Cerebellar cortex (tissue), 1 donor: ENCODE data around the gene CNN2.

Experiments used
- DNase-seq: peaks from one replicate; pipeline ENCODE4 v3.0.0-alpha.2; 2015; ENCODE audit warnings: low spot score

Gene CNN2

DNA sequence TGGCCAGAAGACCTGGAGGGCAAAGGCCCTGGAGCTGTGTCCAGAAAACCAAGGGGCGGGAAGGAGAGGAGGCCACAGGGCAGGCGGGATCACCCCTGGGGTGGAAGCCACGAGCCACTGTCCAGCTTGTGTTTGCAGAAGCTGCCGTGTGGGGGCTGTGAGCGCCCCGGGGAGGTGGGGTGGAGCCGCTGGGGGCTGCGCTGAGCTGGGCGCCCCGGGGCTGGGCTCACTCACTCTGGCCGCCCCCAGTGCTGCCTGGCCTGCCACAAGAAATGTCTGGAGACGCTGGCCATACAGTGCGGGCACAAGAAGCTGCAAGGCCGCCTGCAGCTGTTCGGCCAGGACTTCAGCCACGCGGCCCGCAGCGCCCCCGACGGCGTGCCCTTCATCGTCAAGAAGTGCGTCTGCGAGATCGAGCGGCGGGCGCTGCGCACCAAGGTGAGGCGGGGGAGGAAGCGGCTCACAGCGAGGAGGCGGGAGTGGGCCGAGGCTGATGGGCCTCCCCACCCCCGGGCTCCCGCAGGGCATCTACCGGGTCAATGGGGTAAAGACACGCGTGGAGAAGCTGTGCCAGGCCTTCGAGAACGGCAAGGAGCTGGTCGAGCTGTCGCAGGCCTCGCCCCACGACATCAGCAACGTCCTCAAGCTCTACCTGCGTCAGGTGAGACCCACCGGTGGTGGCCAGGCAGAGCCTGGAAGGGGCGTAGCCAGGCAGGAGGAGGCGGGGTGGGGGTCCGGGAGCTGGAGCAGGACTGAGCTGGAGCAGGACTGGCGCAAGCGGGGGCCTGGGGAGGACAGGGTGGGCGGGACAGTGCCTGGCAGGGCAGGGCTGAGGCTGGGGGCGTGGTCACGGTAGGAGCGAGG, 55.1 kb downstream of the CNN2 start:
- no peak for DNase-seq

DNA sequence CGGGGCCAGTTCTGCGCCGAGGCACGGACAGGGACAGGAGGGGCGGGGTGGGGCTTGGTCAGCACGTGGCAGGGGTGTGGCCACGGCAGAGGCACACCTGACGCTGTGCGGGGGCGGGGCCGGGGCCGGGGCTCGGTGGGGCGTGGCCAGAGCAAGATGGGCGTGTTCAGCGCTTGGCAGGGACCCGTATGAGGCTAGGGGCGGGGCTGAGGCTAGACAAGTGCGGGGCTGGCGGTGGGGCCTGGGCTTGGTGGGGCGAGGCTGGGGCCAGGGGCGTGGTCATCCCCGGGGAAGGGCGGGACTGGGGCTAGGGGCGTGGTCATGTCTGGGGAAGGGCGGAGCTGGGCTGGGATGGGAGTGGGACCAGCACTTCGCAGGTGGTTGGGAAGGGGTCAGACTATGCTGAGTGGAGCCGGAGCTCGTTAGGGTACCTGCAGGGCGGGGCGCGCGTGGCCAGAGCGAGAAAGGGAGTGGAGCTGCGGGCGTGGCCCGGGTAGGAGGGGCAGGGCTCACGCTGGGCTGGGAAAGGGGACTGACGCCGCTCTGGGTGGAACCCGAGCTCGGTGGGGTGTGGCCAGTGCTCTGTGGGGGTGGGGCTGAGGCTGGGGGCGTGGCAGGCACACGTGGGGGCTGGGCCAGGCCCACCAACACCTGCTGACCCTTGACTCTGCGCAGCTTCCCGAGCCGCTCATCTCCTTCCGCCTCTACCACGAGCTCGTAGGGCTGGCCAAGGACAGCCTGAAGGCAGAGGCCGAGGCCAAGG, 55.9 kb downstream of the CNN2 start:
- DNase-seq, result peak; percentile 28

DNA sequence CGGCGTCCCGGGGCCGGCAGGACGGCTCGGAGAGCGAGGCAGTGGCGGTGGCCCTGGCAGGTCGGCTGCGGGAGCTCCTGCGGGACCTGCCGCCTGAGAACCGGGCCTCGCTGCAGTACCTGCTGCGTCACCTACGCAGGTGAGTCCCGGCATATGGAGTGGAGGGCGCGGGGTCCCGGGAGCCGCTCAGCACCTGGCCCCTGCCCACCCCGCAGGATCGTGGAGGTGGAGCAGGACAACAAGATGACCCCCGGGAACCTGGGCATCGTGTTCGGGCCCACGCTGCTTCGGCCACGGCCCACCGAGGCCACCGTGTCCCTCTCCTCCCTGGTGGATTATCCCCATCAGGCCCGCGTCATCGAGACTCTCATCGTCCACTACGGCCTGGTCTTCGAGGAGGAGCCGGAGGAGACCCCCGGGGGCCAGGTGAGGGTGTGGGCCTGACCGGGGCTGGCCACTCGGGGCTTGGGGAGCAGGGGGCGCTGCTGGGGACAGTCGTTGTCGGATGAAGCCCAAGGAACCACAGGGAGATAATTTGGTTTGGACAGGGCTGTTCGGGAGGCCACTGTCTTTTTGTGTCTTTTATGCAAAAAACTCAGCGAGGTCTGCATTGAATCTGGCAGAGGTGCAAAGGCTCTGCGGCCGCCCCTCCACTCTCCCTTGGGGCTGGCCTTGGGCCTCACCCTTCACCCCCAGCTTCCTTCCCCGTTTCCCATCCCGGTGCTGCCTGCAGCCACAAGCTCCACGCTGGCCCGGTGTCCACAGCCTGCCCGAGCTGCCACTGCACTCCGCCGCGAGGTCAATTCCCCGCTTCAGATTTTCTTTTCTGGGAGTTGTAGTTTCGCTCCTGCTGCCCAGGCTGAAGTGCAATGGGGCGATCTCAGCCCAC, 56.8 kb downstream of the CNN2 start:
- DNase-seq, result no peak

GRCh38 chr19:1084024-1084868, 57.8 kb downstream of the CNN2 start:
- no peak for DNase-seq

DNA sequence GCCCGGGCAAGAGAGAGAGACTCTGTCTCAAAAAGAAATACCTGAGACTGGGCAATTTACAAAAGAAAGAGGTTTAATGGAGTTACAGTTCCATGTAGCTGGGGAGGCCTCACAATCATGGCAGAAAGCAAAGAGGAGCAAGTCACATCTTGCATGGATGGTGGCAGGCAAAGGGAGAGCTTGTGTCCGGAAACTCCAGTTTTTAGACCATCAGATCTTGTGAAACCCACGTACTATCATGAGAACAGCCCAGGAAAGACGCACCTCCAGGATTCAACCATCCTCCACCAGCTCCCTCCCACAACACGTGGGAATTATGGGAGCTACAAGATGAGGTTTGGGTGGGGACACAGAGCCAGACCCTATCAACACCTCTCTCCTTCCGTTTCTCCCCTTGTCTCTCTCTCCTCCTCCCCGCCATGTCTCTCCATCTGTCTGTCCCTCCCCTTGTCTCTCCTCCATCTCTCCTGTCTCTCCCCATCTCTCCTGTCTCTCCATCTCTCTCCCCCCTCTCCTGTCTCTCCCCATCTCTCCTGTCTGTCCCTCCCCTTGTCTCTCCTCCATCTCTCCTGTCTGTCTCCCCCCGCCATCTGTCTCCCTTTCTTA, 58.7 kb downstream of the CNN2 start:
- no peak for DNase-seq

- DNase-seq, result no peak
These were observed 59.5 kb downstream of the CNN2 start for GRCh38 chr19:1085676-1086442.

DNA sequence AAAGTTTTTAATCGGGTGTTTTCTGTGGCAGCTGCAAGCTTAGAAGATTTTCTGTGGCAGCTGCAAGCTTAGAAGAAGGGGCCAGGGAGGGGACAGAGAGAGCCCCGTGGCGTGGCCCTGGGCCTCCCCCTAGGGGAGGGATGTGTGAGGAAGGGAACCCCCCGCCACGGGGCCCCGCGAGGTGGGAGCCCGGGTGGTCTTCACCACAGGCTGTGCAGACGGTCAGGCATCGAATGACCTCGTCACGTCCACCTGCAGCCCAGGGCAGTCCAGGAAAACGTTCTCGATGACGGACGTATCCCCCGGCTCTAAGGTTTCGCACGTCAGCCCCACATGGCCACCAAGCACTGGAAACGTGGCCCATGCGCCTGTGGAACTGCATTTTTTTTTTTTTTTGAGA, 60.2 kb downstream of the CNN2 start:
- DNase-seq, result no peak

GRCh38 chr19:1087813-1088415, 61.5 kb downstream of the CNN2 start:
- DNase-seq, result no peak

DNA sequence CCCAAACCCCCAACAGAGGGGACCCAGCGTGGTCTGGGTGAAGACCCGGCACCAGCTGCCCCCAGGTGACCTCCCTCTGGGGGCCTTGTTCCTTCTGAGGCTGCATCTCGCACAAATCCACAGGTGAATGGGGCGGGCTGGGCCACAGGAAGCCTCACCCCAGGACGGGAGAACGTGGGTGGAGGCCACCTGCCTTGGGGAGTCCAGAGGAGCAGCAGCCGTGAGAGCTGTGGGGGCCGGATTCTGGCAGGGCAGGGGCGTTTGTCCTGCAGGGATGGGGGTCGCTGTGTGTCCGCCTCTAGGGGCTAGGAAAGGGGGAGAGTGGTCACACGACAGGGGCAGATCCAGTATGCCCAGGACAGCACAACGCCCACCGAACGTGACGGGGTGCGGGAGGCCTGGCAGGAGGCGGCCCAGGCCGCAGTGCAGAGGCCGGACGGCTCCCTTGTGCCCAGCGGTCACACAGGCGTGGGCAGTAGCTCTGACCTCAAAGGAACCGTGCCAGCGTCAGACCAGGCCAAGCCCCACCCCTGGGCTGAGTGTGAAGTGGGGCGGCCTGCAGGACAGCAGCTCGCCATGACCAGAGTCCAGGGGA, 62.1 kb downstream of the CNN2 start:
- DNase-seq, result no peak
